Measurements from ENCODE around the gene ASB10. TPM values are rescaled to one million over a fixed set of nuclear protein-coding genes. Genes with fewer than 3 reads are reported as not detected.

Gene ASB10
- total and polyA plus RNA-seq, 4 donors = not detected

DNA sequence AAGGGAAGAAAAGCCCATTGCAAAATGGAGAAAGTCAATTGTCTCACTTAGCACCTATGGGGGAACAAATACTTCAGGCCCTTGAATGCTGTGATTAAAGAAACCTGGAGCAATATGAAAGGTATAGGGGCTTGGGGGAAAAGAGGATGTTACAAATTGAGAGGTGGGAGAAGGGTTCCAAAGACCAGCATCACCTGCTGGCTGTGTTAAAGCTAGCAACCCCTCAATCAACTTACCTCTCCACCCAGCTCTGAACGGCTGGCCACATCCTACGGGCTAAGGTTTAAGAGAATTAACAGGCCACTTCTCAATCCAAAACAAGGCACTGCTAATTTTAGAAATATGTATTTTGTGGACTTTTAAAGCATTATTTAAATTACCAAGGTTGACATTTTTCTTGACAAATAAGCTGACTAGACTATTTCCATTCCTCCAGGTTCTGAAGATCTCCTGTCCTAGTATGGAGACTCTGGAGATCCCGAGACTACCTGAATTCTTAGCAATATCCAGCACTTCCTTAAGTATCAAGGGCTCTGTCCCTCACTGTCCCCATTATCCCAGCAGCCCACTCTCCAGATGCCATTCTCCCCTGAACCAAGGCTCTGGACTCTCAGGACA is 24.2 kb upstream of the ASB10 start:
- Histone ChIP-seq H3K9me3 (ENCODE audit: control insufficient read depth in 4 of 4, low read length in 3 of 4) (no peaks in the 10 kb centered on the region), H3K4me1 (ENCODE audit: control insufficient read depth in 4 of 4, insufficient read depth in 4 of 4, low read length in 3 of 4) (no peaks in the 10 kb centered on the region), H3K9ac (ENCODE audit: low read depth in 1 of 2, low read length in 2 of 2) (no peak overlapping the region), H3K27ac (ENCODE audit: low read depth in 1 of 2, low read length in 2 of 2) (no peak overlapping the region), H3K27me3 (ENCODE audit: control insufficient read depth in 4 of 4, insufficient read depth in 4 of 4, low read length in 3 of 4) (peaks cover 0 to 4% (median 0%) of the 10 kb centered on the region in 4 donors), H3K36me3 (ENCODE audit: control insufficient read depth in 4 of 4, insufficient read depth in 3 of 4, low read depth in 1 of 4, low read length in 3 of 4) (peaks cover 17 to 36% (median 24%) of the 10 kb centered on the region in 4 donors), H3K4me3 (ENCODE audit: low read depth in 1 of 3, low read length in 3 of 3) (no peak overlapping the region)
- no peak for DNase-seq (ENCODE audit: low spot score)
- WGBS = 87% methylated on average over 3 of the region's 3 CpGs
- TF ChIP-seq RAD21 (IDR thresholded peaks at IDR 0.05) (no peak), YY1 (IDR thresholded peaks at IDR 0.05) (no peak), FOXA2 (IDR thresholded peaks at IDR 0.05) (no peak), HNF4G (IDR thresholded peaks at IDR 0.05) (no peak), ZBTB33 (IDR thresholded peaks at IDR 0.05) (no peak), MAX (IDR thresholded peaks at IDR 0.05) (no peak), EGR1 (IDR thresholded peaks at IDR 0.05; ENCODE audit: low read depth in 2 of 2) (no peak), ATF3 (IDR thresholded peaks at IDR 0.05) (no peak), GABPA (IDR thresholded peaks at IDR 0.05 in 1 of 2, conservative IDR thresholded peaks at IDR 0.05 in 1 of 2) (no peak), FOXA1 (IDR thresholded peaks at IDR 0.05) (no peak), SP1 (IDR thresholded peaks at IDR 0.05) (no peak), TAF1 (conservative IDR thresholded peaks at IDR 0.05) (no peak), NR2F2 (IDR thresholded peaks at IDR 0.05) (no peak)
- TF ChIP-seq, protein P1, sequence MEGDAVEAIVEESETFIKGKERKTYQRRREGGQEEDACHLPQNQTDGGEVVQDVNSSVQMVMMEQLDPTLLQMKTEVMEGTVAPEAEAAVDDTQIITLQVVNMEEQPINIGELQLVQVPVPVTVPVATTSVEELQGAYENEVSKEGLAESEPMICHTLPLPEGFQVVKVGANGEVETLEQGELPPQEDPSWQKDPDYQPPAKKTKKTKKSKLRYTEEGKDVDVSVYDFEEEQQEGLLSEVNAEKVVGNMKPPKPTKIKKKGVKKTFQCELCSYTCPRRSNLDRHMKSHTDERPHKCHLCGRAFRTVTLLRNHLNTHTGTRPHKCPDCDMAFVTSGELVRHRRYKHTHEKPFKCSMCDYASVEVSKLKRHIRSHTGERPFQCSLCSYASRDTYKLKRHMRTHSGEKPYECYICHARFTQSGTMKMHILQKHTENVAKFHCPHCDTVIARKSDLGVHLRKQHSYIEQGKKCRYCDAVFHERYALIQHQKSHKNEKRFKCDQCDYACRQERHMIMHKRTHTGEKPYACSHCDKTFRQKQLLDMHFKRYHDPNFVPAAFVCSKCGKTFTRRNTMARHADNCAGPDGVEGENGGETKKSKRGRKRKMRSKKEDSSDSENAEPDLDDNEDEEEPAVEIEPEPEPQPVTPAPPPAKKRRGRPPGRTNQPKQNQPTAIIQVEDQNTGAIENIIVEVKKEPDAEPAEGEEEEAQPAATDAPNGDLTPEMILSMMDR (IDR thresholded peaks at IDR 0.05; ENCODE audit: low read depth, low read length, missing input control) = no peak

GRCh38 chr7:151210087-151210854 is 23.2 kb upstream of the ASB10 start, which contains the start of gene H2BK1:
H2BK1 (minus strand) TSS chr7:151210488; CDS start chr7:151210318, 170 bp downstream.
- Histone ChIP-seq H3K27ac (ENCODE audit: low read depth in 1 of 2, low read length in 2 of 2) (no peak within 1 kb of the TSS), H3K4me3 (ENCODE audit: low read depth in 1 of 3, low read length in 3 of 3) (no peak within 1 kb of the TSS), H3K9me3 (ENCODE audit: control insufficient read depth in 4 of 4, low read length in 3 of 4) (no peaks in the 10 kb centered on the region), H3K9ac (ENCODE audit: low read depth in 1 of 2, low read length in 2 of 2) (no peak within 1 kb of the TSS), H3K36me3 (ENCODE audit: control insufficient read depth in 4 of 4, insufficient read depth in 3 of 4, low read depth in 1 of 4, low read length in 3 of 4) (peaks cover 10 to 27% (median 19%) of the 10 kb centered on the region in 4 donors), H3K27me3 (ENCODE audit: control insufficient read depth in 4 of 4, insufficient read depth in 4 of 4, low read length in 3 of 4) (peaks cover 0 to 6% (median 0%) of the 10 kb centered on the region in 4 donors), H3K4me1 (ENCODE audit: control insufficient read depth in 4 of 4, insufficient read depth in 4 of 4, low read length in 3 of 4) (no peaks in the 10 kb centered on the region)
- WGBS = 84% methylated on average over 17 of the region's 17 CpGs
- TF ChIP-seq YY1 (IDR thresholded peaks at IDR 0.05) (no peak), MAX (IDR thresholded peaks at IDR 0.05) (no peak), HNF4G (IDR thresholded peaks at IDR 0.05) (no peak), HNF4A (conservative IDR thresholded peaks at IDR 0.05) (no peak), JUND (IDR thresholded peaks at IDR 0.05) (no peak), GABPA (IDR thresholded peaks at IDR 0.05 in 1 of 2, conservative IDR thresholded peaks at IDR 0.05 in 1 of 2) (no peak), TAF1 (conservative IDR thresholded peaks at IDR 0.05) (no peak), EGR1 (IDR thresholded peaks at IDR 0.05; ENCODE audit: low read depth in 2 of 2) (no peak), RXRA (IDR thresholded peaks at IDR 0.05) (no peak), ZBTB33 (IDR thresholded peaks at IDR 0.05) (no peak)
- DNase-seq (ENCODE audit: low spot score) = no peak

Measured in liver (tissue), 9 donors.